Loucy (cell line): ENCODE results near the gene MTRF1L.
"Not testable (repeated sequence)": the region's sequence is repeated elsewhere in the genome, so short reads cannot be mapped to it uniquely, and the experiment has no call there.

ENCODE experiments used
- H2AFZ ChIP-seq: fragments of 200-600 bp; sonication (generic); 2 replicates; pipeline ENCODE4 v1.6.0; 2016; ENCODE audit warnings: antibody characterized with exemption, mild to moderate bottlenecking, low read length, moderate library complexity
- H3F3A ChIP-seq: fragments of 200-600 bp; 2 replicates; pipeline ENCODE4 v1.6.0; 2016; ENCODE audit warnings: antibody characterized with exemption, low read depth, mild to moderate bottlenecking
- H3K27me3 ChIP-seq: fragments of 200-600 bp; sonication (generic); 2 replicates; pipeline ENCODE4 v1.6.1; 2014; ENCODE audit warnings: low read length, mild to moderate bottlenecking; ENCODE audit not compliant: insufficient read depth, poor library complexity, severe bottlenecking
- H3K36me3 ChIP-seq: fragments of 200-600 bp; sonication (generic); 2 replicates; pipeline ENCODE4 v1.6.1; 2016; ENCODE audit warnings: low read length; ENCODE audit not compliant: insufficient read depth
- H3K4me1 ChIP-seq: fragments of 200-600 bp; sonication (generic); 2 replicates; pipeline ENCODE4 v1.5.1; 2014; ENCODE audit warnings: low read length, mild to moderate bottlenecking; ENCODE audit not compliant: insufficient read depth, poor library complexity, severe bottlenecking
- H3K4me2 ChIP-seq: fragments of 200-600 bp; sonication (generic); 2 replicates; pipeline ENCODE4 v1.6.0; 2014; ENCODE audit warnings: antibody characterized with exemption, low read length, low read depth, mild to moderate bottlenecking; ENCODE audit not compliant: poor library complexity, severe bottlenecking
- H3K4me3 ChIP-seq: fragments of 200-600 bp; sonication (generic); 2 replicates; pipeline ENCODE4 v1.5.1; 2014; ENCODE audit warnings: low read length, mild to moderate bottlenecking, mixed read lengths; ENCODE audit not compliant: poor library complexity, severe bottlenecking
- H3K79me2 ChIP-seq: fragments of 200-600 bp; sonication (generic); 2 replicates; pipeline ENCODE4 v1.6.1; 2014; ENCODE audit warnings: low read length; ENCODE audit not compliant: insufficient read depth
- H3K9ac ChIP-seq: fragments of 200-600 bp; sonication (generic); 2 replicates; pipeline ENCODE4 v1.6.0; 2014; ENCODE audit warnings: mild to moderate bottlenecking, low read depth, low read length, moderate library complexity; ENCODE audit not compliant: poor library complexity, severe bottlenecking
- H3K9me2 ChIP-seq: fragments of 200-600 bp; sonication (generic); replicated peaks from 2 replicates; pipeline ENCODE4 v1.6.1; 2016; ENCODE audit warnings: low read depth, low read length, mixed read lengths
- H3K9me3 ChIP-seq: fragments of 200-600 bp; sonication (generic); 2 replicates; pipeline ENCODE4 v1.6.1; 2014; ENCODE audit warnings: mild to moderate bottlenecking, antibody characterized with exemption, low read length, low read depth; ENCODE audit not compliant: insufficient read depth
- H4K20me1 ChIP-seq: fragments of 200-600 bp; sonication (generic); 2 replicates; pipeline ENCODE4 v1.6.0; 2014; ENCODE audit warnings: antibody characterized with exemption, low read length, mild to moderate bottlenecking; ENCODE audit not compliant: insufficient read depth, poor library complexity, severe bottlenecking
- CTCF ChIP-seq: fragments of 200-600 bp; sonication (generic); conservative IDR thresholded peaks from 2 replicates; pipeline ENCODE4 v1.5.1; 2014; ENCODE audit warnings: mild to moderate bottlenecking, antibody characterized with exemption, low read length
- EZH2phosphoT487 ChIP-seq: fragments of 200-600 bp; IDR thresholded peaks from 2 replicates; pipeline ENCODE4 v1.6.1; 2018; ENCODE audit warnings: antibody characterized with exemption, mild to moderate bottlenecking, moderate library complexity, borderline replicate concordance

Gene MTRF1L

GRCh38 chr6:153001767-153002612 lies 519 bp downstream of the MTRF1L start:
- Histone ChIP-seq H2AFZ (peak overlapping the region; percentile 86), H4K20me1 (peaks cover 48% of the 10 kb centered on the region), H3K4me1 (peaks cover 43% of the 10 kb centered on the region), H3K79me2 (peaks cover 66% of the 10 kb centered on the region), H3K9me2 (no peaks in the 10 kb centered on the region), H3F3A (no peaks in the 10 kb centered on the region), H3K9me3 (no peaks in the 10 kb centered on the region), H3K9ac (peak overlapping the region; percentile 88), H3K27me3 (no peaks in the 10 kb centered on the region), H3K4me3 (peak overlapping the region; percentile 97), H3K4me2 (peak overlapping the region; percentile 93), H3K36me3 (peaks cover 5% of the 10 kb centered on the region; the same call in 1 of the 2 replicates)
- no peak for TF ChIP-seq EZH2phosphoT487
- no peak for TF ChIP-seq CTCF

GRCh38 chr6:153000790-153001189 lies 1.7 kb downstream of the MTRF1L start:
- not testable (repeated sequence) for H2AFZ ChIP-seq, H3K9me2 ChIP-seq, H3K36me3 ChIP-seq, H3K9me3 ChIP-seq, H3K27me3 ChIP-seq, H3F3A ChIP-seq
- H3K79me2 ChIP-seq, result peaks cover 78% of the 10 kb centered on the region
- peak overlapping the region; percentile 88 for H3K9ac ChIP-seq
- peaks cover 54% of the 10 kb centered on the region for H4K20me1 ChIP-seq
- peak overlapping the region; percentile 93 for H3K4me2 ChIP-seq
- H3K4me1 ChIP-seq, result peaks cover 53% of the 10 kb centered on the region
- H3K4me3 ChIP-seq, result peak overlapping the region; percentile 97

GRCh38 chr6:153000243-153000642 lies 2.3 kb downstream of the MTRF1L start:
- peaks cover 59% of the 10 kb centered on the region for H4K20me1 ChIP-seq
- peak overlapping the region; percentile 93 for H3K4me2 ChIP-seq
- H3K9me2 ChIP-seq, result no peaks in the 10 kb centered on the region
- peak overlapping the region; percentile 88 for H3K9ac ChIP-seq
- H3K36me3 ChIP-seq, result peaks cover 5% of the 10 kb centered on the region; the same call in 1 of the 2 replicates
- H3K79me2 ChIP-seq, result peaks cover 83% of the 10 kb centered on the region
- H3K9me3 ChIP-seq, result no peaks in the 10 kb centered on the region
- peak overlapping the region; percentile 97 for H3K4me3 ChIP-seq
- TF ChIP-seq CTCF (no peak), EZH2phosphoT487 (no peak)
- no peaks in the 10 kb centered on the region for H3F3A ChIP-seq
- peaks cover 58% of the 10 kb centered on the region for H3K4me1 ChIP-seq
- no peaks in the 10 kb centered on the region for H3K27me3 ChIP-seq
- no peak overlapping the region for H2AFZ ChIP-seq

- Histone ChIP-seq H3K4me3 (peak overlapping the region; percentile 97), H3K79me2 (peaks cover 84% of the 10 kb centered on the region), H3K4me1 (peaks cover 58% of the 10 kb centered on the region), H3K4me2 (peak overlapping the region; percentile 93), H4K20me1 (peaks cover 66% of the 10 kb centered on the region), H3K9ac (peak overlapping the region; percentile 88)
- not testable (repeated sequence) for H2AFZ ChIP-seq, H3K36me3 ChIP-seq, H3K27me3 ChIP-seq, H3K9me2 ChIP-seq, H3K9me3 ChIP-seq, H3F3A ChIP-seq
These were observed 3.0 kb downstream of the MTRF1L start for GRCh38 chr6:152999538-152999937.
